NCI-H1694 (cell line): ENCODE results near the gene MVD.

ENCODE experiments used
- DNase-seq: peaks from one replicate; lab custom pipeline; 2025; lab: John Stamatoyannopoulos, UW

The MVD gene

GRCh38 chr16:88606148-88606757 is 56.6 kb downstream of the MVD start:
- no peak for DNase-seq

GRCh38 chr16:88605186-88606147 is 57.4 kb downstream of the MVD start:
- no peak for DNase-seq

- no peak for DNase-seq
Observed at GRCh38 chr16:88602091-88602490, 60.8 kb downstream of the MVD start.
